ENCODE measurements around the gene TUBB2B. TPM values are rescaled to one million over a fixed set of nuclear protein-coding genes. Genes with fewer than 3 reads are reported as not detected.
A peak's percentile ranks its signal among the peaks of the same experiment; 100 is the strongest.

TUBB2B gene
- total and polyA plus RNA-seq, 10 of the 15 experiments (the other 5 are each of a cell fraction or from before 2014, with no cell fraction given), result 2.6 to 75.2 (median 21.2) TPM

GRCh38 chr6:3186974-3187382 is 40.5 kb downstream of the TUBB2B start:
- RAD21 ChIA-PET (ENCODE audit: unreplicated experiment), result interaction anchor here (1.1 kb wide), 1 partner anchor 28 kb away, joined by 3 read pairs; no protein-coding TSS in a partner anchor
- Histone ChIP-seq H3K4me3 (no peak overlapping the region), H3K9me3 (replicated peaks; ENCODE audit: control insufficient read depth, insufficient read depth, low read length) (no peaks in the 10 kb centered on the region), H3K4me1 (ENCODE audit: control insufficient read depth, insufficient read depth, low read length) (peaks cover 15% of the 10 kb centered on the region), H4K20me1 (ENCODE audit: control insufficient read depth, insufficient read depth) (no peaks in the 10 kb centered on the region), H2AFZ (ENCODE audit: control insufficient read depth, low read depth, low read length) (peak overlapping the region; percentile 58), H3K79me2 (ENCODE audit: control insufficient read depth, insufficient read depth, low read length) (no peaks in the 10 kb centered on the region), H3K36me3 (ENCODE audit: control insufficient read depth in 2 of 2, insufficient read depth in 2 of 2, low read length in 1 of 2) (no peaks in the 10 kb centered on the region), H3K27ac (ENCODE audit: control insufficient read depth, insufficient read depth) (peak overlapping the region; percentile 68), H3K4me2 (ENCODE audit: control insufficient read depth, insufficient read depth) (peak overlapping the region; percentile 50), H3K27me3 (replicated peaks in 1 of 2; ENCODE audit: control insufficient read depth in 2 of 2, insufficient read depth in 2 of 2, low read length in 1 of 2) (no peaks in the 10 kb centered on the region; a peak in 1 of 4 replicates), H3K9ac (ENCODE audit: control insufficient read depth, insufficient read depth, low read length) (no peak overlapping the region)
- SMC1A ChIA-PET (ENCODE audit: uncharacterized antibody, unreplicated experiment), result interaction anchor here (1.4 kb wide), 1 partner anchor 26 kb away, joined by 3 read pairs; no protein-coding TSS in a partner anchor
- POLR2A ChIA-PET, result no interaction called here
- ATAC-seq, result peak; percentile 84
- in situ Hi-C loops (cut with MboI) (no loop called here), intact Hi-C loops (cut with micrococcal nuclease; ENCODE audit: unreplicated experiment) (no loop called here)
- DNase-seq (ENCODE audit: low read depth, low spot score), result no peak
- 31% methylated on average over 3 of the region's 3 CpGs for WGBS (ENCODE audit: insufficient coverage, insufficient replicate concordance, low lambda C conversion rate, missing lambda C conversion rate)
- FAIRE-seq, result peak; percentile 41
- CTCF ChIA-PET, result interaction anchor here (0.8 to 1.6 kb wide), 2 partner anchors 22 to 30 kb away, joined by 3 read pairs; partner anchors contain the start of gene TUBB2A
- no TSS peak for BruUV-seq (replicated peaks)
- no peak for TF ChIP-seq CHD1 (IDR thresholded peaks at IDR 0.05; ENCODE audit: low read depth, low read length)
- no peak for TF ChIP-seq CHD4 (IDR thresholded peaks at IDR 0.05)
- no peak for TF ChIP-seq EP300 (IDR thresholded peaks at IDR 0.05; ENCODE audit: borderline replicate concordance in 1 of 2, control insufficient read depth in 1 of 2, low read depth in 2 of 2, low read length in 2 of 2)
- no peak for TF ChIP-seq BHLHE40 (IDR thresholded peaks at IDR 0.05; ENCODE audit: borderline replicate concordance in 1 of 2, low read depth in 2 of 2, low read length in 1 of 2)
- peak; percentile 65; the same call in 1 of the 2 replicates for TF ChIP-seq NFIC (IDR thresholded peaks at IDR 0.05; ENCODE audit: low read depth, low read length)
- TF ChIP-seq MTA3 (IDR thresholded peaks at IDR 0.05; ENCODE audit: borderline replicate concordance, low read length), result no peak
- TF ChIP-seq MEF2A (IDR thresholded peaks at IDR 0.05; ENCODE audit: insufficient read depth, low read depth, low read length), result peak; percentile 81
- no peak for TF ChIP-seq ETV6 (conservative IDR thresholded peaks at IDR 0.05 in 1 of 2, IDR thresholded peaks at IDR 0.05 in 1 of 2; ENCODE audit: borderline replicate concordance in 1 of 2, low read depth in 1 of 2)
- TF ChIP-seq ZSCAN29 (IDR thresholded peaks at IDR 0.05), result no peak
- TF ChIP-seq CEBPZ (IDR thresholded peaks at IDR 0.05; ENCODE audit: low read depth, low read length), result no peak
- TF ChIP-seq, protein P1, sequence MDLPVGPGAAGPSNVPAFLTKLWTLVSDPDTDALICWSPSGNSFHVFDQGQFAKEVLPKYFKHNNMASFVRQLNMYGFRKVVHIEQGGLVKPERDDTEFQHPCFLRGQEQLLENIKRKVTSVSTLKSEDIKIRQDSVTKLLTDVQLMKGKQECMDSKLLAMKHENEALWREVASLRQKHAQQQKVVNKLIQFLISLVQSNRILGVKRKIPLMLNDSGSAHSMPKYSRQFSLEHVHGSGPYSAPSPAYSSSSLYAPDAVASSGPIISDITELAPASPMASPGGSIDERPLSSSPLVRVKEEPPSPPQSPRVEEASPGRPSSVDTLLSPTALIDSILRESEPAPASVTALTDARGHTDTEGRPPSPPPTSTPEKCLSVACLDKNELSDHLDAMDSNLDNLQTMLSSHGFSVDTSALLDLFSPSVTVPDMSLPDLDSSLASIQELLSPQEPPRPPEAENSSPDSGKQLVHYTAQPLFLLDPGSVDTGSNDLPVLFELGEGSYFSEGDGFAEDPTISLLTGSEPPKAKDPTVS (IDR thresholded peaks at IDR 0.05; ENCODE audit: low read depth, low read length), result no peak
- peak; percentile 59; the same call in 1 of the 2 replicates for TF ChIP-seq FOXM1 (IDR thresholded peaks at IDR 0.05; ENCODE audit: low read depth, low read length)
- TF ChIP-seq ZZZ3 (IDR thresholded peaks at IDR 0.05; ENCODE audit: control insufficient read depth, insufficient read length, low read depth), result no peak
- no peak for TF ChIP-seq ZNF622 (IDR thresholded peaks at IDR 0.05)
- TF ChIP-seq CREB1 (IDR thresholded peaks at IDR 0.05; ENCODE audit: low read depth), result 0 out of 2 replicates have a peak, but pooled peaks have one; percentile 17
- TF ChIP-seq SMAD5 (IDR thresholded peaks at IDR 0.05; ENCODE audit: low read depth), result no peak
- TF ChIP-seq MXI1 (IDR thresholded peaks at IDR 0.05; ENCODE audit: low read depth, low read length), result no peak
- TF ChIP-seq E2F4 (IDR thresholded peaks at IDR 0.05; ENCODE audit: low read depth, low read length), result no peak
- TF ChIP-seq RELA (IDR thresholded peaks at IDR 0.05; ENCODE audit: borderline replicate concordance, partially characterized antibody), result no peak
- no peak for TF ChIP-seq MTA2 (IDR thresholded peaks at IDR 0.05; ENCODE audit: low read depth)

Data from GM12878 (cell line).